Stimulated activated CD4-positive, alpha-beta T cell treated with anti-CD3 and anti-CD28 coated beads, Interleukin-15, amount 100 ng/mL, for 24 hours (primary cell): Measurements from ENCODE around the gene UNC5B.

Source experiments
- DNase-seq: peaks from one replicate; pipeline ENCODE4 v3.0.0-alpha.2; 2020

Gene UNC5B

DNA sequence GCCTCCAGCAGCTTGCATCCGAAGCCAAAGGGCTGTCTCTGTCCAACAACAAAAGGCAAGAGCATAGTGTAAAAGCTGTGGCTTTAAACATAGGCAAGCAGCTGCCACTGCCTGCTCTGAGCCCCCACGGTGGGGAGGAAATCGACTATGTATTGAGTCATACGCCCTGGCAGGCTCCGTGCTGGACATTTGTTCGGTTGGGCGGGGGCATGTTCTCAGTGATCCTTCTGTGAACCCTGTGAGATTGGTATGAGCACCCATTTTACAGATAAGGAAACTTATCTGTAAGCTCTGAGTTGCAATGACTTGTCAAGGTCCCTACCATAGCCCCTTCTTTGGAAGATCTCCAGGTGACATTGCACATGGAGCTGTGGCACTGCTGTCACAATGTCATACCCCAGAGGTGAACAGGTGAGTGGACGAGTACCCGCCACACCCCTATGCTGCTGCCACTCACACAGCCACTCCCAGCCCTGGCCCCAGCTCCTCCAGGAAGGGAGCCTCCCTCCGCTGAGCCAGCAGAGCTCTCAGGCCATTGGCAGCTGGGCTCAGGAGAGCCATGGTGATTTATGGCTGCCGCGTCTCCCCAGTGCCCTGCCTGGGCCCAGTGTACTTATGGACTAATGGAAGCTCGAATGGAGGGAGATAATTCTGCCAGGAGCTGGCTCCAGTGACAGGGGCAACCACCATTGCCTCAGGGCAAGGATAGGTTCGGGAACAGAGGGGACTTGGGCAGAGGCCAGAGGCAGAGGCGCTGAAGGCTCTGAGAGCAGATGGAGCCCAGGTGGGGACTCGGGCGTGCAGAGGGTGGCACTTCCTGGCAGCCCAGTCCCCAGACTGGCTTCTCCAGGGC is 43.7 kb downstream of the UNC5B start:
- DNase-seq: no peak

GRCh38 chr10:71256661-71257318 is 44.4 kb downstream of the UNC5B start:
- no peak for DNase-seq

DNA sequence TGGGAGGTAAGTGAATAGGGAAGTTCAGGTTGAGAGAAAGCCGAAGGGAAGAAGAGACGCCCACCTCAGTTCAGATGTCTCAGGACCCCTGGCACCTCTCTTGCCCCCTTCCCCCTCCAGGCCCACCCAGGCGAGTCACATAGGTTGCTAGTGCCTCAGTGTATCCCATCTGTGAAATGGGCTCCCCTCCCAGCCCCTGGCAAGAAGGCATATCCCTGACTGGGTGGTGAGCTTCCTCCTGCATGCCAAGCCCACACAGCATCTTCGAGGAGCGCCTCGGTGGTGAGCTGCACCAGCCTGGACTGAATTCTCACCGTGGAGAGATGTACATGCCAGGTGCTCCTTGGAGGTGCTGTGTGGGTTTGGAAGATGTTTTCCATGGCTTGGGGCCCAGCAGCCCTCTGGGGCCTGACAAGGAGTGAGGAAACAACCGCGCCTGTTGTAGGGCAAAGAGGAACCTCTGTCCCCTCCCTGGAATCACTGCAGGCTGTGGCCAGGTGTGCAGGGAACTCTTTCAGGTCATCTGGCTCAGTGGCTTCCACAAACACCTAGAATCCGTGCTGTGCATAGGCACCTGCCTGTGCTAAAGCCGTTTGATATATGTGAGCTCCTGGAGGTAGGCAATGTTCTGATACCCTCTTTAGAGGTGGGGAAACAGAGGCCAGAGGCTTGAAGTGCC is 45.1 kb downstream of the UNC5B start:
- DNase-seq: no peak

DNA sequence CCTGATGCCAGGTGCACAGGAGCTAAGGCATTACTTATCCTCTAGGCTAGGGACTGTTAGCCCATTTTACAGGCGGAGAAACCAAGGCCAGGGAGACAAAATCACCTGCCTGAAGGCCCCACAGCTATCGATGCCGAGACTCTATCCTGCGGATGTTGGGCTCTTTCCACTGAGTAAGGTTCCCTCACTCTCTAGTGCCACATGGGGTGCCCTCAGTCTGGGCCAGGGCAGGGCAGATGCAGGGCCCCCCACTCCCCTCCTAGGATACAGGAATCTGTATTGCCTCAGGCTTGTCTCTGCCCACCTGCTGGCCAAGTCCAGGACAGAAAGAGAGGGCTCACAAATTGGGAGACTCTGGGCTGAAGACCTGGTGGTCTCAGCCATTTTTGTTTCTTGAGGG is 45.7 kb downstream of the UNC5B start:
- no peak for DNase-seq

- no peak for DNase-seq
Measured at GRCh38 chr10:71258446-71259145, 46.2 kb downstream of the UNC5B start.

DNA sequence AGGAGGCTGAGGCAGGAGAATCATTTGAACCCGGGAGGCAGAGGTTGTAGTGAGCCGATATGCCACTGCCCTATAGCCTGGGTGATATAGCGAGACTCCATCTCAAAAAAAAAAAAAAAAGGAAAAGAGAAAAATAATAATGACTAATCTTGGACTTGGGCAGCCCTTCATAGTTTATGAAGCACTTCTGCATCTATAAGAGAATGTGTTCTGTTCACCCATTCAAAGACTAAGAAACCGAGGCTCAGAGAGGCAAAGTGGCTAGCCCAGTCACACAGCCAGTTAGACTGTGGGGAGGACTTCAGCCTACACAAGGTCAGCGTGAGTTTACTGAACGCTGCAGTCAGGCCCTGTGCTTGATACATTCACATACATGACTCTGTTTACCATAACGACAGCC is 46.9 kb downstream of the UNC5B start:
- no peak for DNase-seq

GRCh38 chr10:71259815-71260501 is 47.6 kb downstream of the UNC5B start:
- DNase-seq: no peak

GRCh38 chr10:71260622-71261325 is 48.4 kb downstream of the UNC5B start:
- DNase-seq: no peak

- no peak for DNase-seq
Measured at GRCh38 chr10:71262027-71262426, 49.7 kb downstream of the UNC5B start.

DNA sequence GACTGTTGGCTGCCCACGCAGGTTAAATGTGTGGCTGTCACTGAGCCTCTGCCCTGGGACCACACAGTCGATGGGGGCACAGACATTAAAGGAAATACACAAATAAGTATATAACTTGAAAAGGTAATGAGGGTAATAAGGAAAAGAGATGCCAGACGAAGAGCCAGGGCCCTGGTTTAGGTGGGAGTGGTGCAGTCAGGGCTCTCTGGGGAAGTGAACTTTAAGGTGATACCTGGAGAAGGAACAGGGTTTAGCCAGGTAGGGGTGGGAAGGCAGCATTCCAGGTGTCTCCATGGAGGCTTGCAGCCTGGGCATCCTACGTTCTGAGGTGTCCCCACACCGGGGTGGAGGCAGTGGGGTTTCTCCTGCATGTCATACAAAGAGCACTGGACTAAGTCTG is 50.4 kb downstream of the UNC5B start:
- DNase-seq: no peak

DNA sequence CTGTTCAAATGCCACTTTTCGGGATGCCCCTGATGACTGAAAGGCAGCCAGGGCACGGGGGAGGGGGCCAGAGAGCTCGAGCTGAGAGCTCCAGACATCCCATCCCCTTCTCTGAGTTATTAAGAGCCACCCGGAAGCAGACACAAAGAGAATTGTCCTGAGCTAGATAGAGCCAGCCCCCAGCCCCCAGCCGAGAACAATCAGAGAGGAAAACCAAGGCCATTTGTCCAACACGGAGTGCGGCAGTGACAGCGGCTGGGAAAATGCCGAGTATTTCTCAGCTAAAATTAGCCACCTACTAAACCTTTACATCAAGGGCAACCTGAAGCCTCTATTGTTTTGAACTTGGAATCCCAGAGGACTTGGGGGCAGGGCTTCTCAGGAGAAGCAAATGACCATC is 51.0 kb downstream of the UNC5B start:
- DNase-seq: no peak

DNA sequence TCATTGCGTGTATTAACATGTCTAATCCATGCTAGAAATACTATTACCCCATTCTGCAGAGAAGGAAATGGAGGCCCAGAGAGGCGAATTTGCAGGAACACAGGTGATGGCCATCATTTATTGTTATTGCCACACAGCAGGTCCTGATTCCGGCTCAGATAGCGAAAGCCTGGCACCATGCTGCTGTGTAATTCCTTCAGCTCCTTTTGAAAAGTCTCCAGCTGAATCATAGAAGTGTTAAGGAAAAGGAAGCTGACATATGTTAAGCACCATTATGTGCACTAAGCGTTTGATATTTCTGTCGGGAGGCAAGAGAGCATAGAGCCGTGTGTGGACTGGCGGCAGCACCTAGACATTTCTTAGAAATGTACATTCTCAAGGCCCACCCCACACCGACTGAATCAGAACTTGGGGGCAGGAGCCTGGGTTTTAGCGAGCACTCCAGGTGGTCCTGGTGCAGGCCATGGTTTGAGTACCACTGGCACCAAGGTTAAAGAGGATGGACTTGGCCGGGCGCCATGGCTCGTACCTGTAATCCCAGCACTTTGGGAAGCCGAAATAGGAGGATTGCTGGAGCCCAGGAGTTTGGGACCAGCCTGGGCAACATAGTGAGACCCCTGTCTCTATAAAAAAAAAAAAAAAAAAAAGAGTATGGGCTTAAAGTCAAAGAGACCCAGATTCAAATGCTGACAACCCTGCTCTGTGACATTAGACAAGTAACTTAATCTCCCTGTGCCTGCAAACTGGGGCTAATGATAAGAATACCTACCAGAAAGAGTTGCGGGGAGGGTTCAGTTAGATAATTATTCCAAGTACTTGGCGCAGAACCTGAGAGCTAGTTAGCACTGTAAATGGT is 52.2 kb downstream of the UNC5B start:
- DNase-seq: no peak

GRCh38 chr10:71265201-71265575 is 52.8 kb downstream of the UNC5B start:
- DNase-seq: no peak

DNA sequence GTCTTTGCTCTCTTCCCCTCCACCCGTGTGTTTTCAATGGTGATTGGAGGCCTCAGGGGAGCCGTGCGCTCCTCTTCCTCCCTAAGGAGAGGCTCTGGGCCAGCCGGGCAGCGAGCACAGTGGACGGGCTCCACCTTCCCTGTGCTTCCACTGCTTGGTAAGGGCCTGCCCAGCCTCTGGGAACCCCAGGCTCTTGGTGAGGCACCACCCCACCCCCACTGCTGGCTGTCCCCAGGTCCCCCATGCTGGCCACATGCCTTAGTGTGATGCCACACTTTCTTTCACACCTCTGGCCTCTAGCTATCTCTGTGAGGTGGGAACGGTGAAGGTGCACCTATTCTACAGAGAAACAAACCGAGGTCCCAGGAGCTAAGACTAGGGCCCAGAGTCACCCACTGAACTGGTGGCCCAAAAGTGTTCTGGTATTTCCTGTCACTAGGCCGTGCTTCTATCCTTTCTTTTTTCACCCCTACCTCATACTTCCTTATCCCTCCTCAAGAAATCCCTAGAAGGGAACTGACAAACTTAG is 53.3 kb downstream of the UNC5B start:
- DNase-seq: no peak

DNA sequence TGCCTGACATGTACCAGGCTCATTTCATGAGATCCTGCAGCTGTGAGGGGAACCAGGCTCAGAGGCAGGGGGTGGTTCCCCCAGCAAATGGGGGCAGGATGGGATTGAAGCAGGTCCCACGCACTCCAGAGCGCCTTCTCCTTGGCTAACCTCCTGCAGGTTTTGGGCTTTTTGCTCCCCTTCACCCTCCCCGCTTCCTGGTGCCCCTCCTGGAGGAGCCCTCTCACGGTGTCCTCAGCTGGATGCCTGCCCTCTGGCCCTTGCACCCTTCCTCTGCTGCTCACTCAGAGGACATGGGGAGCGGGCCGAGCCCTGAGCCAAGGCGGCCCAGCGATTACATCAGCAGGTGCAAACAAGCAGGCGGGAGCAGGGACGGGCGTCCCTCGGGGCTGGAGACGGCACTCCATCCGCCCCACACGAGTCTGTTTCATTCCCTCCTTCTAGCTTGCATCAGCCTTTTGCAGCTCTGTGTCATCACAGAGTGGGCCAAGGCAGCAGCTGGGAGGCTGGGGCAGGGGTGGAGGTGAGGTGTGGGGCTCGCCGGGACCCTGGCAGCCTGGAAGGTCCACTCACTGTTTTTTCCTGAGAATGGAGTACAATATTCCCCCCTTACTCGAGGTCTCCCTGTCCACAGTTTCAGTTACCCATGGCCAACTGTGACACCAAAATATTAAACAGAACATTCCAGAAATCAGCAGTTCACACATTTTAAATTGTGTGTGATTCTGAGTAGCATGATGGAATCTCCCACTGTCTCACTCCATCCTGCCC is 54.0 kb downstream of the UNC5B start:
- DNase-seq: no peak

DNA sequence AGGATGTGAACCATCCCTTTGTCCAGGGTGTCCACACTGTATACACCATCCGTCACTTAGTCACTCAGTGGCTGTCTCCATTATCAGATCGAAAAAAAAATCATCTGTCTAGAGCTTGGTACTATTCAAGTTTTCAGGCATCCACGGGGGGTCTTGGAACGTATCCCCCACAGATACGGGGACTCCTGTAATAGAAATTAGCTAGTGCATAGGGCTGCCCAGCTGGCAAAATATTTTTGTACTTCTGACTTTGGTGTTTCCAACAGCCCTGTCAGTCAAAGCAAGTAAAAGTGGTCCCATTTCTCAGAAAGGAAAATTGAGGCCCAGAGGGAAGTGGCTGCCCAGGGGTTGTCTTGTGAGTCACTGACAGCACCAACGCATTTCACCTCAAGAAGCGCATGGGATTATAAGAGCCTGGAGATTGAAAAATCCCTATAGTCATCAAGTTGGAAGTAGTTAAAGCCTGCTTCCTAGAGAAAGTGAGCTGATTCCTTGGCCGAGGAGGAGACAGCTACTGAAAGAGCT is 54.6 kb downstream of the UNC5B start:
- DNase-seq: no peak

GRCh38 chr10:71267508-71268240 is 55.3 kb downstream of the UNC5B start:
- no peak for DNase-seq

DNA sequence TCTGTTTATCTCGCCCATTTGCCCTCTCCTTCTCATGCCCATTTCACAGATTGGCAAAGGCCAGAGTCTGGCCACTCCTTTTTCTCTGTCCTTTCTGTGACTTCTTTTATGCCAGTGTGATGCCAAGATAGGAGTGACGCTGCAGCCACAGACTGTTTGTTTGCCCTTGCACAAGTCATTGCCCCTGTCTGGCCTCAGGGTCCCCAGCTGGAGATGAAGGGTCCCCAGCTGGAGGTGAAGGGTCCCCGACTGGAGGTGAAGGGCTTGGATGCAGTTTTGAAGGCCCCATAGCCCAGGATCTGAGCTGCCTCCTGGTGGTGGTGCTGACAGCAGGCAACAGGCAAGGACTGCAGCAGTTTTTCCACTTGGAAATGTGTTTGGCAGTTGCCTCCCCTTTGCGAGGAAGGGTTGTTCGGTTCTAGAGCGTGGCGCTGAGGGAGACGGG is 55.9 kb downstream of the UNC5B start:
- no peak for DNase-seq

DNA sequence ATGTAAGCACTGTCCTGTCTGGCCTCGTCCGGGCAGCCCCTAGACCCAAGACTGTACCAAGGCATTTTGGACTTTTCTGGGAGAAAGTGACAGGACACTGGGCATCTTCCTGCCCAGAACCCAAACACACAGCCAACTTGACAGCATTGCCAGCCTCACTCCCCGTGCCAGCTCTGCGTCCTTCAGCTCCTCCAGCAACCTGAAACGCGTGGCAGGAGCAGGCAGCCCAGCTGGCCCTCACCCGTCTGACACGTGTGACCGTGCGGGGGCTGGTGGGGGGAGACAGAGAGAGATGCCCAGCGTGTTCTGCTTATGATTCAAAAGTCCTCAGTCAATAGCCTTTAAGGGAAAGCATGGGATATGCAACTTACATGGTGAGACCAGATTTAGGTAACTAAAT is 56.4 kb downstream of the UNC5B start:
- DNase-seq: no peak
